GM21723 (cell line): Measurements from ENCODE around the gene MRGPRF.

Source experiments
- ATAC-seq: cut with Tn5 transposase; IDR thresholded peaks from one replicate; pipeline ENCODE4 v1.9.1; 2021; ENCODE audit warnings: mild to moderate bottlenecking, moderate library complexity; ENCODE audit not compliant: unreplicated experiment

MRGPRF gene

DNA sequence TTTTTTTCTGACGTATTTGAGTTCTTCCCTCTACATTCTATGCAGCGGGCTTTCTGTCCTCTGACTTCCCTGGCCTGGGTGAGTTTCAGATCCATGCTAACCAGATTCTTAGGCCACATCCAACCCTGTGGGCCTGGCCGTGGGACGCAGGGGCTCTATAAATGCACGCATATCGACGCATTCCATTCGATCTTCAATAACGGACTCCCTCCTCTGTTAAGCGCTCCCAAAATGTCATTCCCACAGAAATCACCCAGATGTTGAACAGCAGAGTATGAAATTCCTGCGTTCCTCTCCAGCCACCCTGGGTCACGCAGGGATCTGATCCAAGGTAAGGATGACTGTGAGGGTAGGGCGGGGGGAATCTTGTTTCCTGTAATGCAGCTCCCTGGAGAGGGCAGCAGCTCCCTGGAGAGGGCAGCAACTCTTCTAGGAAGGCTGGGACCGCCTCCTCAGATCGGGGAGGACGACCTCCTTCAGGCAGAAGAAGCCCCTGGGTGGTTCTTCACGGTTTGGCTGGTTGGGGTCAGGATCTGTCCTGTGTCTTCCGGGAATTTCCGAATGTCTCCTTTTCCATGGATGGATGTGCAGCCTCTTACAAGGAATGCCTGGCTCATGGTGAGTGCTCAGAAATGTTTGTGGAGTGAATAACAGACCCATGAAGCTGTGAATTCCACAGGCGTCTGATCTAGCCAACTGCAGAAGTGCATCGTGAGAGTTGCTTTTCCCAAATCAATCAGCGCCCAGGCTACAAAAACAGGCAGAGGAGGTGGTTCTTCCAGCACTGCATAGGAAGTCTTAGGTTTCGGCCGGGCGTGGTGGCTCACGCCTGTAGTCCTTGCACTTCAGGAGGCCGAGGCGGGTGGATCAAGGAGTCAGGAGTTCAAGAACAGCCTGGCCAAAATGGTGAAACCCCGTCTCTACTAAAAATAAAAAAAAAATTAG, 44.5 kb downstream of the MRGPRF start:
- ATAC-seq: no peak

GRCh38 chr11:68966894-68967780, 45.9 kb downstream of the MRGPRF start:
- no peak for ATAC-seq

DNA sequence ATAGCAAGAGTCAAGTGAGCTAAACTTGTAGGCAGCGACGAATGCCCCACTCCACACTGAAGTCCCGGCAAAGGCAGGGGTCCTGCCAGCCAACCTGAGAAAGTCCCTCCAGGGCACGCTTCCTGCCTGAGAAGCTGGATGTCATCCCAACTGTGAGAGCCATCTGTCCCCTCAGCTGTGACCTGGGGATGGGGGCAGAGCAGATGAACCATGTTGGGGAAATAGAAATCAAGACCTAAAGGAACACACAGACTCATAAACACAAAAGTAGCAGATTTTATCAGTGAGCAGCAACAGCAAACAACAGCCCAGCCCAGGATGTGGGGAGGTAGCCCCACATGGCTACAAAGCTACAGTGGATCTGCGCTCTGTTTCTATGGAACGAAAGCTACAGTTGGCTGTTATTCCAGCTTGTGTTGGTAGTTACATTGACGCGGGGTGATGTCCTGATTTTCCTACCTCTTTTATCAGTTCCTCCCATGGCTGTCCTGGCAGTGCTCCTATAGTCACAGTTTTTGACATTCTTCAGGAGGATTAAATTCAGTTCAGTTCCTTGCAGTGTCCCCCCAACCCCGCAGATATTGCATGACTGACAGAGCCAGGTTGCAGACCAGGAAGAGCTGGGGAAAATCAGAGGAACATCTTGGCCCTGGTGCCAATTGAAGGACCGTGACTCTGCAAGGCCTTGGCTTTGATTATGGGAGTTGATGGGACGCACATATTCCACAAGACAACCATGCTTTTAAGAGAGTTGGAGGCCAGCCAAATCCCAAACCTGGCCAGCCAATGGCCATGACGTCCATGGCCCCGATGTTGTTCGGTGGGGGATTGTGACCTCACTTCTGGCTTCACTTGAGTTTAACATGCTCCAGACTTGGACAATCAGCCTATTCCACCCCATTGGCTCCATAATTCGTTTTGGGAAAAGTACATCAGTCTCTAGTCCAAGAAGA, 46.9 kb downstream of the MRGPRF start:
- no peak for ATAC-seq

DNA sequence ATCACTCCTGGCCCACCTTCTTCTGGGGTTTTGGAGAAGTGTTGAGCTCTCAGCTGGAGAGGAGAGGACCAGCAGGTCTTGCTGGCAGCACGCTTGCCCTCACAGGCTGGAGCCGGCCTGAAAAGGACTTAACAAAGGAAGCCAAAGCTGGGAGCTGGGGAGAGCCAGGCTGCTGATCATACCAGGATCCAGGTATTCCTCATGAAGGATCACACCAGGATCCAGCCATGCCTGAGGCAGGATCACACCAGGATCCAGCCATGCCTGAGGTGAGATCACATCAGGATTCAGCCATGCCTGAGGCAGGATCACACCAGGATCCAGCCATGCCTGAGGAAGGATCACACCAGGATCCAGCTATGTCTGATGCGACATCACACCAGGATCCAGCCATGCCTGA, 49.3 kb downstream of the MRGPRF start:
- no peak for ATAC-seq

GRCh38 chr11:68962527-68963250, 50.4 kb downstream of the MRGPRF start:
- ATAC-seq: no peak

- no peak for ATAC-seq
These were observed 51.8 kb downstream of the MRGPRF start for GRCh38 chr11:68961245-68961644.

DNA sequence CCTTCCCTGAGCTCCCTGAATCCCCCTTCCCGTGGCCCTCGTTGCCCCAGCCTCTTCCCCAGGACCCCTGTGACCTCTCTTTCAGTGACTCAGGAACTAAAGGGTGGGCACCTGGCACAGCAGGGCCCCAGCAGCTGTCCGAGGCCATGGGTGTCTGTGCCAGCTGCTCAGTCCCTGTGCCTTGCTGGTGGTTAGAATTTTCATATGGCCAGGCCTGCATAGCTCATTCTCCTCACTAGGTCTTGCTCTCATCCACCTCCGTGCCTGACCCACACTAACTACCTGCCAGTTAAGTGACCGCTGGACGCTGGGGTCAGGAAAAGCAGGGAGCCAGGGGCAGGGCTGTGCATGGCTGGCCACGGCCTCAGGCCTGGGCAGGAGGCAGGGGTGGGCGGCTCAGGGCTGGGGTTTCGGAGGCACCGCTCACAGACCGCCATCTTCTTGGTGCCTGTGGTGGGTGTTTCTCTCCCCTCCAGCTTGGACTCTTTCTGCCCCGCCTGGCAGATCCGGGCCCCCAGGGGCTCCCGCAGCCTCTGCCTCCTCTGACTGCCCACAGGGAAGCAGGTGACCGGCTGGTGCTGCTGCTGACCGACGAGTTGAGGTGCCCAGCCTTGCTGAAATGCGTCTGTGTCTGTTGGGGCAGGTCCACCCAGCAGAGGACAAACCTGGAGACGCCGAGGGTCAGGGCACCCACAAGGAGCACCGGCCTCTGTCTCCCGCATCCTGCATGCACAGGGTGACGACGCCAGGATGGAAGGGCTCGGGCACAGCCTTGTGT, 52.6 kb downstream of the MRGPRF start:
- ATAC-seq: no peak

GRCh38 chr11:68959465-68960293, 53.4 kb downstream of the MRGPRF start:
- ATAC-seq: no peak

DNA sequence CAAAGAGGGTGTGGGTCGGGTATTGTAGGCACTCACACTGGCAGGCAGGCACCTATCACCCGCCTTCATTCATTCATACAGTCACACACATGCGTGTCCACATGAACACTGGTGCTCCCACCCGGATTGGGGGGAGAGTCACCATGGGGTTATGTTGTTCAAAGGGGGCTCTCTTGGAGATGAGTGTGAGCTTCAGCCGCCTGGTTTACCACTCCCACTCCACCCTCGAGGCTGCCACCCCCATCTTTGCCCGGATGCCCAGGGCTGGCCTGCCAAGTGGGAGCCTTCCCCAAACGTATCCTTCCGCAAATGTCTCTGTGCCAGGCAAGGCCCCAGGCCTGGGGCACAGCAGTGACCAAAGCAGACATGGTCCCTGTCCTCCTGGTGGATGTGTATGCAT, 54.8 kb downstream of the MRGPRF start:
- ATAC-seq: no peak

DNA sequence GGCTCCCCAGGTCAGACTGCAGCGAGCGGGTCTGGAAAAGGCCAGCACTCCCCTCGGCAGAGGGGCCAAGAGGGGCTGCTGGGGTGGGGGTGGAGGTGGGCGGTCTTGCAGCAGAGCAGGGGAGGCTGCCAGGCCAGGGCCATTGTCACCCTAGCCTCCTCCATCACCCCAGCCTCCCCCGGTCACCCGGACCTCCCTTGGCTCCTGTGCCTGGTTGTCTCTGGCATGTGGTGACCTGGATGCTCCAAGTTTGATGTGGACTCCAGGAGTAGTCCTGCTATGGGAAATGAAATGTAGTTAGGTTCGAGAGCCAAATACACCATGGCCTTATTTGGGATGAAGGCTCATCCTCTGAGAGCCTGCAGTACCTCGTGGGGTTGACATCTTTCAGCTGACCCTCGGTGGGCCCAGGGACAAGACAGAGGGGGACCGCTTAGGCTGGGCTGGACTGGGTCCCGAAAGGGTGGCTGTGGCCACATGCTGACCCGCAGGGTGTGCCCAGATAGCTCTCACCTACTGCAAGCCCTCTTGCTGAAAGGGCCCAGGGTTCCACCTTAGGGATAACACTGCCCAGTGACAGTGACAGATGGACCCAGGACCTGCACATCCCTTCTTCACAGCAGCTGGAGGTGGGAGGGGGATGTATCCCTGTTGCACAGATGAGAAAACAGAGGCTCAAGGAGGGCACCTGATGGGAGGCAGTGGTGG, 56.3 kb downstream of the MRGPRF start:
- no peak for ATAC-seq

DNA sequence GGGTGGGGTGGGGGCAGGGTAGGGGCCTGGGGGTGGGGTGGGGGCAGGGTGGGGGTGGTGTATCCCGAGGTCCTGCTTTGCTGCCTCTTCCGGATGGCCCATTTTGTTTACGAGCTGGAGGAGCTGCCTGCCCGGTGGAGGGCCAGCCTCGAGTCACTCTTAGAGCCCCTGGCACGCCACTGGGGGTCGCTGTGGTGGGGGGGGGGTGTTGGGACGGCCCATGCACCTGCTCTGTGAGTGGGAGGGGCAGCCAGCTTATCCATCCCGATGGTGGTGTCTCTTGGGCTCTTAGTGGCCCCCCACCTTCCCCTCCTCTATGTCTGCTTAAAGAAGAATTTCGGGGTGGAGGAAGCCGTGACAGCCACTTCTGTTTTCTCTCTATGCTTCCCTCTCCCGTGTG, 56.9 kb downstream of the MRGPRF start:
- no peak for ATAC-seq

GRCh38 chr11:68955607-68955958, 57.5 kb downstream of the MRGPRF start:
- no peak for ATAC-seq

- no peak for ATAC-seq
These were observed 58.0 kb downstream of the MRGPRF start for GRCh38 chr11:68954836-68955606.
